ENCODE measurements around the gene NSG1. TPM values are rescaled to one million over a fixed set of nuclear protein-coding genes. Genes with fewer than 3 reads are reported as not detected.

NSG1 gene
- total RNA-seq, 1 experiment from 2014 or later, result not detected

- Histone ChIP-seq H3K4me3 (ENCODE audit: low read depth in 2 of 2, low read length in 2 of 2) (no peak overlapping the region), H3K27ac (ENCODE audit: low read length) (no peak overlapping the region), H3K27me3 (ENCODE audit: control insufficient read depth, insufficient read depth, low read length) (peaks cover 2% of the 10 kb centered on the region; the same call in 1 of the 2 replicates), H3K9me3 (ENCODE audit: control insufficient read depth, insufficient read depth, low read depth, low read length) (no peaks in the 10 kb centered on the region), H3K36me3 (ENCODE audit: control insufficient read depth, insufficient read depth, low read length) (no peaks in the 10 kb centered on the region), H3K4me1 (ENCODE audit: control insufficient read depth, insufficient read depth, low read length) (no peaks in the 10 kb centered on the region)
- in situ Hi-C loops (cut with HindIII; ENCODE audit: low pct_unique_long_range_greater_than_20kb, low sequenced_read_pairs) (no loop called here), intact Hi-C loops (cut with micrococcal nuclease; ENCODE audit: unreplicated experiment) (no loop called here)
- CTCF ChIA-PET, result no interaction called here
- TF ChIP-seq TCF7L2 (IDR thresholded peaks at IDR 0.05; ENCODE audit: low read depth, low read length) (no peak), SIN3A (IDR thresholded peaks at IDR 0.05; ENCODE audit: borderline replicate concordance, insufficient read depth, low read depth, low read length) (no peak), REST (IDR thresholded peaks at IDR 0.05; ENCODE audit: insufficient read depth in 1 of 2, low read depth in 2 of 2, low read length in 1 of 2) (no peak), POLR2AphosphoS5 (IDR thresholded peaks at IDR 0.05; ENCODE audit: low read depth, low read length) (no peak), CTCF (IDR thresholded peaks at IDR 0.05) (no peak)
- no peak for DNase-seq (ENCODE audit: low read depth, low spot score)
- POLR2A ChIA-PET, result no interaction called here
- BruUV-seq (replicated peaks), result no TSS peak
- no peak for ATAC-seq
Observed at GRCh38 chr4:4356106-4357041, 30.5 kb upstream of the NSG1 start.

- H3K9me3 ChIP-seq (ENCODE audit: control insufficient read depth, insufficient read depth, low read depth, low read length), result no peaks in the 10 kb centered on the region
- CTCF ChIA-PET, result no interaction called here
Observed at GRCh38 chr4:4358093-4358854, 28.6 kb upstream of the NSG1 start.

More at GRCh38 chr4:4358093-4358854, 28.6 kb upstream of the NSG1 start:
- Histone ChIP-seq H3K4me3 (ENCODE audit: low read depth in 2 of 2, low read length in 2 of 2) (no peak overlapping the region), H3K4me1 (ENCODE audit: control insufficient read depth, insufficient read depth, low read length) (no peaks in the 10 kb centered on the region), H3K36me3 (ENCODE audit: control insufficient read depth, insufficient read depth, low read length) (no peaks in the 10 kb centered on the region), H3K27ac (ENCODE audit: low read length) (no peak overlapping the region), H3K27me3 (ENCODE audit: control insufficient read depth, insufficient read depth, low read length) (peaks cover 2% of the 10 kb centered on the region; the same call in 1 of the 2 replicates)
- intact Hi-C loops (cut with micrococcal nuclease; ENCODE audit: unreplicated experiment) (no loop called here), in situ Hi-C loops (cut with HindIII; ENCODE audit: low pct_unique_long_range_greater_than_20kb, low sequenced_read_pairs) (no loop called here)
- ATAC-seq (no peak), DNase-seq (ENCODE audit: low read depth, low spot score) (no peak)
- TF ChIP-seq TCF7L2 (IDR thresholded peaks at IDR 0.05; ENCODE audit: low read depth, low read length), result no peak
- 0 out of 2 replicates have a peak, but pooled peaks have one; percentile 28 for TF ChIP-seq CTCF (IDR thresholded peaks at IDR 0.05)
- no peak for TF ChIP-seq POLR2AphosphoS5 (IDR thresholded peaks at IDR 0.05; ENCODE audit: low read depth, low read length)
- POLR2A ChIA-PET, result no interaction called here
- no TSS peak for BruUV-seq (replicated peaks)
